ENCODE measurements around the gene GSTM1. TPM values are rescaled to one million over a fixed set of nuclear protein-coding genes. Genes with fewer than 3 reads are reported as not detected.
A peak's percentile ranks its signal among the peaks of the same experiment; 100 is the strongest.

The GSTM1 gene
- polyA plus RNA-seq, 4 donors = 1.6 to 112 (median 3.3) TPM

- DNase-seq (ENCODE audit: low read depth in 4 of 4, low spot score in 3 of 4) = no peak
Observed at GRCh38 chr1:109722908-109723691, 35.5 kb downstream of the GSTM1 start.

GRCh38 chr1:109724933-109725332, 37.3 kb downstream of the GSTM1 start:
- no peak for DNase-seq (ENCODE audit: low read depth in 4 of 4, low spot score in 3 of 4)

DNA sequence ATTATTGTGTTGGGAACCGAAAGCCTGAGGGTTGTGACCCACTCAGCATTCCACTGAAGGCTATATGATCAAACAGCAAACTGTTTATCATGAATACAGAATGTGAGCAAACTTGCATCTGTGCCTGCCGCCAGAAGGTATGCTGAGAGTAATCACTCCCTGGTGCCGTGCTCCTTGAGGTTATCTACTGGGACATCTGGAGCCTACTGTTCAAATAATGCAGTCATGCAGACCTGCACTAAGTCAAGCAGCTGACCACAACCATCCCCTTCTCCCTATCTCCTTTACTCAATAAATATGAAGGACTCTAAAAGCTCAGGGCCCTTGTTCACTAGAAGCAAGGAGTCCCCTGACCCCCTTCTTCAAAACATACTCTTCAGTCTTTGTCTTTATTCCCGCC, 37.9 kb downstream of the GSTM1 start:
- DNase-seq (ENCODE audit: low read depth in 4 of 4, low spot score in 3 of 4) = no peak

DNA sequence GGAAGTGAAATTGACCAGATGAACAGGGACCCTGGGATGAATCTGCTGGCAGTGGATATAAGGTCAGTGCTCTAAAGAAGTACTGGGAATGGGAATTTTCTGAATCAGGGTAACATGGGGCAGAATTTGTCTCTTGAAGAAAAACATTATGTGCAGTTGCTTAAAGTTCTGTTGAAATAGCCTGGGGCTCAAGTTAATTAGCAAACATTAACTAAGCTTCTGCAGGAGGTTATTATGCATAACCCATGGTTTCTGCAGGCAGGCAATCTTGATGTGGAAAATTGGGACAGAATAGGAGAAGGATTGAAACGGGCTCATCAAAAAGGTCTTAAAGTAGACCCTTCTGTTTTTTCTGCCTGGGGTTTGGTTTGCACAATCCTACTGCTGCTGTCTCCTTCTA, 38.4 kb downstream of the GSTM1 start:
- no peak for DNase-seq (ENCODE audit: low read depth in 4 of 4, low spot score in 3 of 4)

GRCh38 chr1:109726728-109727373, 39.2 kb downstream of the GSTM1 start:
- DNase-seq (ENCODE audit: low read depth in 4 of 4, low spot score in 3 of 4) = no peak

DNA sequence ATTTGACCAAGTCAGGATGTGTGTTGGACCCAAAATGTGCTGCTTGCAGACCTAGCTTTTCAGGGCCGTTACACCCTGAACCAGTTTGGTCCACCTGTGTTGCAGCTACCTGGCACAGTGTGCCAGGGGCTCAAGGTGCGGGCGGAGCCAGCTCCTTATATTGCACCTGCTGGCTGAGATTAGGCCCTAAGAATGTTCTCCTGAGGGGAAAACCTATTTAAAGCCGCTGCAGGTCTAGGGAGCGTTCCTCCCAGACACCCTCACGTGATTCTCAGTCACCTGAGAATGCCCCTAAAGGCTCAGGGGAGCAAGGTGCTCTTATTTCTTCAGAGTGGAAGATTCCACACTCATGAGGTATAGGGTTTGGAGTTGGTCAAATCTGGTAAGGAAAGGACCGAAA, 41.3 kb downstream of the GSTM1 start:
- DNase-seq (ENCODE audit: low read depth in 4 of 4, low spot score in 3 of 4) = no peak

DNA sequence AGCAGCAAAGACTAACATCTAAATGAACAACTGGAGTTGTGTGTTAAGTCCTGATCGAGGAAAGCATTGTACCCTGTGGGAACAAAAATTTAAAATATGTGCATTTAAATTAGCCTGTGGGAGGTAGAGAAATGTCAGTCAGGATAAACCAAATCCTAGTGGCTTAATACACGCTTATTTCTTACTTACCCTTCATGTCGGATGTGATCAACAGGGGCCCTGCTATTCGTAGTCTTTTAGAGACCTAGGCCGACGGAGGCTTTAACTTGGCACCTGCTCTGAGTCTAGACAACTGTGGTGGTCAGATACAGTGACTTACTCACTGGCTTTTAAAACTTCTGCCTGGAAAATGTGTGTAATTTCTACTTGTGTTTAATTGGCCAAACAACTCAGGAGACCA, 43.0 kb downstream of the GSTM1 start:
- no peak for DNase-seq (ENCODE audit: low read depth in 4 of 4, low spot score in 3 of 4)

DNA sequence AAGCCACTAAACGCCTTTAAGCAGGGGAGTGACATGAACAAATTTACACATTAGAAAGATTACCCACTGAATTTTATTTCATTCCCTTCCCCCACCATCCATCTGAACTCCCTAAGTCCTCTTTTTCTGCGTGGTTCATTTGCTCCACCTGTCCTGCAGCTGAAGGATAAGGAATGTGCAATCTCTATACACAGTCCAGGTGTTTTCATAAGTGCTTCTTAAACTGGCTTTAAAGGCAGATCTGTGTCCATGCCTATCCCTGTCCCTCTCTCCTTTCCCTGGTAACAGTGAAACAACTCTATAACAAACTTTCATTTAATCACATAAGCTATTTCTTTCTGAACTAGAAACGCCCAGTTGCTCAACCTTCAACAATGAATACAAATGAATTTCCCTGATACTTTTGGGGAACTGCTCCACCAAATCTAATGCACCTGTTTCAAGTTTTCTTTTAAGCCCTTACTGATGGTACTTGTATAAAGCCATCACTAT, 44.8 kb downstream of the GSTM1 start:
- no peak for DNase-seq (ENCODE audit: low read depth in 4 of 4, low spot score in 3 of 4)

- no peak for DNase-seq (ENCODE audit: low read depth in 4 of 4, low spot score in 3 of 4)
Observed at GRCh38 chr1:109733236-109733870, 45.7 kb downstream of the GSTM1 start.

DNA sequence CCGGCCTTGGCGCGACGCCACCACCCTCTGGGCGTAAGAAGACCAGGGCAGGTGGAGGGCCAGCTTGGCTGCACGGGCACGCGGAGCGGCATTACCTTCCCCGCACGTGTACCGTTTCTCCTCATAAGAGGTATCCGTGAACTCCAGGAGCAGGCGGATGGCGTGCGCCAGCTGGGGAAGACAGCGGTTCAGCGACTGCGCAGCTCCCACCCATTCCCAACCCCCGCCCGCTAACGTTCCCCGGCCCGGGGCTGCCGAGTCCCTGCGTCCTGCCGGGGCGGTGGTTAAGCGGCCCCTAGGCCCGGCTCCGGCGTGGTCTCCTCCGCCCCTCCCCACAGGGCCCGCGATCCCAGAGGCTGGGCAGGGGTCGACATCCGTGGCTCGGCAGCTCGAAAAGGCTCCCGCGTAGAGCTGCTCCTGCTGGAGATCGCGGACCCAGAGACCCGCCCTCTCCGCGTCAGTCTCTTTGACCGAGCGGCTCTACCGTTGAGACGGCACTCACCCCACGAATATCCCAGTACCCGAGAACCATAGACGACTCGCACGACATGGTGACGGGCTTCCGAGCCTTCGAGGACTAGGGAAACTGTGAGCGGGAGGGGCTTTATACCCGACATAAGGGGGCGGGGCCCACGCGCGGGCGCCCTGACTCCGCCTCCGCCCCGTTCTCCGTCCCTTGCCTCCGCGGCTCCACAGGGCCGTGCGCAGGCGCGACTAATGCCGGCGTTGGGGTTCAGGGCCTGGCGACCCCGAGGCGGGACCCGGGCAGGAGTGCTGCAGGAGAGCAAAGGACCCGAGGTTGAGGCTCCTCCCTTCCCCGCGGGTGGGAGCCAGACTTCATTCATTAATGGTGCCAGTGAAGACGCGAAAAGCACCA, 52.4 kb downstream of the GSTM1 start:
- peak; percentile 66 to 71 (median 69) for DNase-seq (ENCODE audit: low read depth in 4 of 4, low spot score in 3 of 4)

DNA sequence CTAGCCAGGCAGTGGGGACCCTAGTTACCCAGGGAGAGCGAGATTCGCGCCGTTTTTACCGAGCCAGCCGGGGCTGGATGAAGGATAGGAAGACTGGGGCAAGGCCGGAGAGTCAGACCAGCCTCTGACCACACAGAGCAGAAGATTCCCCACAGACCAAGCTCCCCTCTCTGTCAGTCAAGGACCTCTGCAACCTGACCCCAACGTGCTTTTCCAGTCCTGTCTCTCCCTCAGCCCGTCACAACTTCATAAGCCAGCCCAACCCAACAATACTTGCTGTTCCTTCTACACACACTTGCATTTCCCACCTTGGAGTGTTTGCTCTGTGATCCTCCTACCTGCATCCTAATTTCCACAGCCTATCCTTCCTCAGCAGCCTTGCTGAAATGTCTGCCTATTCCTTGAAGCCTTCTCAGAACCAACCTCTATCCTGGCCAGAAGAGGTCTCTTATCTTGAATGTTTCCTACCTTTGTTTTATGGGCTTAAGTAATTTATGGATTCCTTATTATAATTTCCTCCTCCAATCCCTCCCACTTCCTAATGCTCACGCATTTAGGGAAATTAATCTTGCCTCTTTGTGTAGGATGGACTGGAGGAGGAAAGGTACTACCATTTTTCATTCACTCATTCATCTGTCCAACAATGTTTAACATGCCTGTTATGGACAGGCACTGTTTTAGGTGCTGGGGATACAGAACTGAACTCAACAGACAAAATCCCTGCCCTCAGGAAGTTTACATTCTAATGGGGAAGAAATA, 53.2 kb downstream of the GSTM1 start, which contains the start of gene GSTM3:
GSTM3 (minus strand) TSS at position 424 of the 759 bp plus-strand sequence. CDS start 751 bp downstream, outside the sequence.
- DNase-seq (ENCODE audit: low read depth in 4 of 4, low spot score in 3 of 4) = no peak

Other genes with a start within 250 kb of the GSTM1 start
- 10 to 100 TPM in 3 of 4 donors, 1 to 10 TPM in 1; 5.3 to 16.4 (median 11.7) TPM for gene SYPL2, start 221.3 kb upstream of the GSTM1 start, polyA plus RNA-seq (ENCODE audit: insufficient read length in 4 of 4)
- 10 to 100 TPM in 2 of 4 donors, 1 to 10 TPM in 2; 7.3 to 17.6 (median 12.7) TPM for gene ATXN7L2, start 203.9 kb upstream of the GSTM1 start, polyA plus RNA-seq (ENCODE audit: insufficient read length in 4 of 4)
- gene CYB561D1, start 193.7 kb upstream of the GSTM1 start, polyA plus RNA-seq (ENCODE audit: insufficient read length in 4 of 4) = 1 to 10 TPM; 6.1 to 9.7 (median 8.2) TPM
- gene AMIGO1, start 178.1 kb upstream of the GSTM1 start, polyA plus RNA-seq (ENCODE audit: insufficient read length in 4 of 4) = 1 to 10 TPM; 8.0 to 9.2 (median 8.7) TPM
- 1 to 10 TPM in 2 of 4 donors, under 1 TPM in 2; 0.23 to 1.7 (median 0.76) TPM for gene GPR61, start 147.9 kb upstream of the GSTM1 start, polyA plus RNA-seq (ENCODE audit: insufficient read length in 4 of 4)
- 10 to 100 TPM; 10.9 to 15.4 (median 12.7) TPM for gene GNAI3, start 139.2 kb upstream of the GSTM1 start, polyA plus RNA-seq (ENCODE audit: insufficient read length in 4 of 4)
- gene GNAT2, start 68.2 kb upstream of the GSTM1 start, polyA plus RNA-seq (ENCODE audit: insufficient read length in 4 of 4) = not detected
- gene AMPD2, start 68.0 kb upstream of the GSTM1 start, polyA plus RNA-seq (ENCODE audit: insufficient read length in 4 of 4) = 10 to 100 TPM; 40.7 to 62.4 (median 53.7) TPM
- 10 to 100 TPM; 30.7 to 70.5 (median 57.7) TPM for gene GSTM4, start 31.7 kb upstream of the GSTM1 start, polyA plus RNA-seq (ENCODE audit: insufficient read length in 4 of 4)
- 100 to 1,000 TPM; 172 to 269 (median 243) TPM for gene GSTM2, start 19.8 kb upstream of the GSTM1 start, polyA plus RNA-seq (ENCODE audit: insufficient read length in 4 of 4)
- gene GSTM5, start 24.4 kb downstream of the GSTM1 start, polyA plus RNA-seq (ENCODE audit: insufficient read length in 4 of 4) = 10 to 100 TPM; 36.1 to 67.9 (median 53.6) TPM
- 100 to 1,000 TPM; 105 to 269 (median 250) TPM for gene GSTM3, start 53.2 kb downstream of the GSTM1 start, polyA plus RNA-seq (ENCODE audit: insufficient read length in 4 of 4)
- under 1 TPM in 3 of 4 donors, not detected in 1; 0.46 to 0.83 (median 0.69) TPM for gene EPS8L3, start 76.1 kb downstream of the GSTM1 start, polyA plus RNA-seq (ENCODE audit: insufficient read length in 4 of 4)
- 10 to 100 TPM in 1 of 4 donors, 1 to 10 TPM in 3; 7.5 to 28.9 (median 8.8) TPM for gene CSF1, start 223.0 kb downstream of the GSTM1 start, polyA plus RNA-seq (ENCODE audit: insufficient read length in 4 of 4)

Measured in left renal pelvis (tissue), 4 donors.